Thoracic aorta (tissue), 2 donors: ENCODE results near the gene HMGN4. TPM values are rescaled to one million over a fixed set of nuclear protein-coding genes. Genes with fewer than 3 reads are reported as not detected.
"Not testable (repeated sequence)": the region's sequence is repeated elsewhere in the genome, so short reads cannot be mapped to it uniquely, and the experiment has no call there.

ENCODE experiments used
- ATAC-seq: fragments of 150-250 bp; one replicate; pipeline ENCODE4 v1.8.0; 2017; ENCODE audit warnings: low read depth; ENCODE audit not compliant: insufficient number of reproducible peaks, low FRiP score
- DNase-seq: peaks from one replicate; pipeline ENCODE4 v3.0.0-alpha.2; 2020; ENCODE audit warnings: low spot score
- H3K27ac ChIP-seq, 2 donors: fragments of 200-600 bp; sonication (generic); 1 replicate in 1 of 2; 2 replicates in 1 of 2; pipeline ENCODE4 v1.5.1; 2016; ENCODE audit warnings: mild to moderate bottlenecking in 2 of 2, moderate library complexity in 2 of 2
- H3K27me3 ChIP-seq: fragments of 200-600 bp; sonication (generic); replicated peaks from 2 replicates; pipeline ENCODE4 v1.6.0; 2016; ENCODE audit warnings: mild to moderate bottlenecking; ENCODE audit not compliant: insufficient read depth
- H3K36me3 ChIP-seq: fragments of 200-600 bp; sonication (generic); one replicate; pipeline ENCODE4 v1.5.1; 2016
- H3K4me1 ChIP-seq, 2 donors: fragments of 200-600 bp; sonication (generic); 1 replicate in 1 of 2; 2 replicates in 1 of 2; pipeline versions ENCODE4 v1.5.1 to v1.6.0; 2016; ENCODE audit warnings: low read depth in 2 of 2, mild to moderate bottlenecking in 1 of 2; ENCODE audit not compliant: control insufficient read depth in 1 of 2
- H3K4me3 ChIP-seq: fragments of 200-600 bp; sonication (generic); 2 replicates; pipeline ENCODE4 v1.5.1; 2016; ENCODE audit warnings: mild to moderate bottlenecking
- H3K9me3 ChIP-seq: fragments of 200-600 bp; sonication (generic); 2 replicates; pipeline ENCODE4 v1.5.1; 2016
- total RNA-seq, 2 donors: library from RNA; depleted of rRNA; stranded (reverse); fragments of >200 nt; gene quantifications; one replicate each; pipeline versions ENCODE4 v1.1.0 to v1.2.3, GENCODE V29; 2016
- TF ChIP-seq, protein P1 (sequence below): fragments of 200-600 bp; sonication (generic); IDR thresholded peaks from one replicate; pipeline ENCODE4 v1.5.1; 2019; ENCODE audit warnings: antibody characterized with exemption

The HMGN4 gene
- total RNA-seq, 2 donors from 2014 or later: 41.3 to 45.9 TPM

GRCh38 chr6:26519359-26519758 is 18.8 kb upstream of the HMGN4 start:
- H3K27me3 ChIP-seq: no peaks in the 10 kb centered on the region
- H3K27ac ChIP-seq: no peak overlapping the region
- no peak for ATAC-seq
- TF ChIP-seq, protein P1, sequence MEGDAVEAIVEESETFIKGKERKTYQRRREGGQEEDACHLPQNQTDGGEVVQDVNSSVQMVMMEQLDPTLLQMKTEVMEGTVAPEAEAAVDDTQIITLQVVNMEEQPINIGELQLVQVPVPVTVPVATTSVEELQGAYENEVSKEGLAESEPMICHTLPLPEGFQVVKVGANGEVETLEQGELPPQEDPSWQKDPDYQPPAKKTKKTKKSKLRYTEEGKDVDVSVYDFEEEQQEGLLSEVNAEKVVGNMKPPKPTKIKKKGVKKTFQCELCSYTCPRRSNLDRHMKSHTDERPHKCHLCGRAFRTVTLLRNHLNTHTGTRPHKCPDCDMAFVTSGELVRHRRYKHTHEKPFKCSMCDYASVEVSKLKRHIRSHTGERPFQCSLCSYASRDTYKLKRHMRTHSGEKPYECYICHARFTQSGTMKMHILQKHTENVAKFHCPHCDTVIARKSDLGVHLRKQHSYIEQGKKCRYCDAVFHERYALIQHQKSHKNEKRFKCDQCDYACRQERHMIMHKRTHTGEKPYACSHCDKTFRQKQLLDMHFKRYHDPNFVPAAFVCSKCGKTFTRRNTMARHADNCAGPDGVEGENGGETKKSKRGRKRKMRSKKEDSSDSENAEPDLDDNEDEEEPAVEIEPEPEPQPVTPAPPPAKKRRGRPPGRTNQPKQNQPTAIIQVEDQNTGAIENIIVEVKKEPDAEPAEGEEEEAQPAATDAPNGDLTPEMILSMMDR: no peak
- no peak overlapping the region for H3K4me3 ChIP-seq
- H3K4me1 ChIP-seq: peaks cover 0 to 6% of the 10 kb centered on the region in 2 donors
- H3K9me3 ChIP-seq: no peaks in the 10 kb centered on the region
- no peaks in the 10 kb centered on the region for H3K36me3 ChIP-seq
- no peak for DNase-seq

- Histone ChIP-seq H3K27me3 (no peaks in the 10 kb centered on the region), H3K9me3 (no peaks in the 10 kb centered on the region), H3K36me3 (no peaks in the 10 kb centered on the region), H3K4me3 (peak overlapping the region; percentile 84), H3K27ac (peak overlapping the region; percentile 87 to 98), H3K4me1 (peaks cover 0 to 6% of the 10 kb centered on the region in 2 donors)
- peak; percentile 52 for ATAC-seq
- TF ChIP-seq, protein P1: no peak
- no peak for DNase-seq
Observed at GRCh38 chr6:26520237-26520849, 17.8 kb upstream of the HMGN4 start.

DNA sequence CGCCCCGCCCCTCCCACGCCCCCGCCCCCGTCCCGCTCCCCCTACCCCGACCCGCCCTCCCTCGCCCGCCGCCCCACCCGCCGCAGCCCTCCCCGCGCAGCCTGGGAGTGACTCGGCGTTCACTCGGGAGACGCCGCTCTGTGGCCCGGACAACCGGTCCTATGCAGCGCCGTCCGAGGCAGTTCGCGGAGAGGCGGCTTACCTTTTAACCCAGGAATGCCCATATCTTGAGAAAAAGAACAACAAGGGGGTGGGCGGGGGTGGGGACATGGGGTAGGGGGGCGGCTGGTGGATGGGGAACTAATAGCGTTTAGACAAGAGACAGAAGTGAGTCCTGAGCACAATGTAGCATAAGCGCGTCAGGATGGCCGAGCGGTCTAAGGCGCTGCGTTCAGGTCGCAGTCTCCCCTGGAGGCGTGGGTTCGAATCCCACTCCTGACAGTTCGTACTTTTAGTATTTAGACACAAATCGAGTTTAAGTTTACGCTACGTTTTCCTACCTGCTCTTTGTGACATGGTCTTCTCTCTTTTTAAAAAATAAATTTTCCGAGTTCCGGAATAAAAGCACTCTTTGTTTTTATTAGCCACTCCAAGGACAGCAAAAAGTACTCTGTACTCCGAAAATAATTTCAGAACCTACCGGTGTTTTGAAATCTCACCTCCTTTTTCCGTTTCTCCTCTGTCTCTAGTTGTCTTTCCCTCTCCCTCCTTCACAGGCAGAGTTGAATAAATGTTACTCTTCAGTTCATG is 17.1 kb upstream of the HMGN4 start:
- Histone ChIP-seq H3K9me3 (no peaks in the 10 kb centered on the region), H3K4me3 (peak overlapping the region; percentile 84), H3K27ac (peak overlapping the region; percentile 98), H3K36me3 (no peaks in the 10 kb centered on the region), H3K4me1 (peaks cover 0 to 6% of the 10 kb centered on the region in 2 donors), H3K27me3 (no peaks in the 10 kb centered on the region)
- ATAC-seq: peak; percentile 93
- TF ChIP-seq, protein P1: no peak
- peak; percentile 51 for DNase-seq

- peak overlapping the region; percentile 98 for H3K27ac ChIP-seq
- TF ChIP-seq, protein P1: peak; percentile 26
- peak overlapping the region; percentile 84 for H3K4me3 ChIP-seq
- H3K27me3 ChIP-seq: no peaks in the 10 kb centered on the region
- DNase-seq (peak; percentile 26), ATAC-seq (peak; percentile 79)
- H3K36me3 ChIP-seq: no peaks in the 10 kb centered on the region
- H3K9me3 ChIP-seq: no peaks in the 10 kb centered on the region
- peaks cover 0 to 6% of the 10 kb centered on the region in 2 donors for H3K4me1 ChIP-seq
Observed at GRCh38 chr6:26521600-26522391, 16.4 kb upstream of the HMGN4 start.

- not testable (repeated sequence) for ATAC-seq, H3K36me3 ChIP-seq, DNase-seq, H3K27me3 ChIP-seq, H3K9me3 ChIP-seq, H3K4me1 ChIP-seq
- H3K27ac ChIP-seq: peak overlapping the region; percentile 98
- peak overlapping the region; percentile 84 for H3K4me3 ChIP-seq
Observed at GRCh38 chr6:26522486-26523228, 15.5 kb upstream of the HMGN4 start.

DNA sequence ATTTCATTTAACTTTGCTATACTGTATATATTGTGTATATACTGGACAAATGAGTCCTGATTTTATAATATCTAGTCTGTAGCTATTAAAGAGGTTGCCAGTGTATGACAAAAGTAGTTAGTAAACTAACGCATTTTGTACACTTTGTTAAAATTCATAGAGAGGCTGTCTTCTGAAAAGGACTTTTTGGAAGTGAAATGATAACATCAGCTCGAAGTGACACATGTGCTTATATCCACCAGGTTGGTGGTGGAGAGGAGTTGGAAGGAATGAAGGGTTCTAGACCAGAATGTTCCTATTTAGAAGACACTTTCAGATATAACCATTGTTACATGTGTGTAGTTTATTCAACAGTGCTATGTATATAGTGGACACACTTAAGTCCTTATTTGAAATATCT is 13.9 kb upstream of the HMGN4 start:
- not testable (repeated sequence) for H3K4me1 ChIP-seq, H3K4me3 ChIP-seq, DNase-seq, ATAC-seq, H3K27me3 ChIP-seq, H3K36me3 ChIP-seq, H3K9me3 ChIP-seq, H3K27ac ChIP-seq
